HG03066 (cell line): Measurements from ENCODE around the gene RBM23.
"Not testable (repeated sequence)": the region's sequence is repeated elsewhere in the genome, so short reads cannot be mapped to it uniquely, and the experiment has no call there.

Experiments used
- ATAC-seq: cut with Tn5 transposase; IDR thresholded peaks from one replicate; pipeline ENCODE4 v1.9.1; 2021; ENCODE audit warnings: low read depth; ENCODE audit not compliant: unreplicated experiment

RBM23 gene

DNA sequence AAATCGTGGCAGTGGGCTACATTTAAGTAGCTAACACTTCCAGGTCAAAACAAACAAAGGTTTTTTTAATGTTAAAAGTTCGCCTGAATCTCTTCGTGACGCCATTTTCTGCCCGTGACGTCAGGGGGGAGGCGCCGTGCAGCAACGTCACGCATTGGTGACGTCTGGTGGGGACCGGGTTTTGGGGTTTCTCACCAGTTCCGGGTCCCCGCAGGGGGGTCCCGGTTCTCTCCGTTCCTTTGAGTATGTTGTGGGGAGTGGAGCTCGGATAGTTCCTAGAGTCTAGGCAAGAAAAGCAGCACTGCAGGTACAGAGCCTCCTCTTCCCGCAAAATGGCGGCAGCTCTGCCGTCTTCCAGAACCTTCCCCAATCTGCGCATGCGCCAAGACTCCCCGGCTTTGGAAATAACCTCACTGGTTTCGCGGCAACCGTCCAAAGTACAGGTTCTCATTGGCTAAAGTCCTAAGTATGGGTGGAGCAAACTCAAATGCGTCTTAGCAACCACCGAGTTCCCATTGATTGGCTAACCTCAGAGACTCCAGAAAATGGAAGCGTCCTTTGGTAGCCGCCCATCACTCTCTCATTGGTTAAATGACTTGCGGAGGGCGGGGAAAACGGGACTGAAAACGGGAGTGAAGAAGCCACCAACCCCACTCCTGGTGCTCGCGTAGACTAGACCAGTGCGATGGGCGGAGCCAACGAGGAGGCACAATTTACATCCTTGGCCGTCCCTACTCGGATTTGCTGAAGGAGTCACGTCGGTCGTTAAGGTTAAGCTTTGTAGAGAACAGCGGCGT, at the start of gene RBM23:
Gene RBM23 (minus strand): TSS at position 346 of the 797 bp plus-strand sequence.
- ATAC-seq: peak; percentile 95

DNA sequence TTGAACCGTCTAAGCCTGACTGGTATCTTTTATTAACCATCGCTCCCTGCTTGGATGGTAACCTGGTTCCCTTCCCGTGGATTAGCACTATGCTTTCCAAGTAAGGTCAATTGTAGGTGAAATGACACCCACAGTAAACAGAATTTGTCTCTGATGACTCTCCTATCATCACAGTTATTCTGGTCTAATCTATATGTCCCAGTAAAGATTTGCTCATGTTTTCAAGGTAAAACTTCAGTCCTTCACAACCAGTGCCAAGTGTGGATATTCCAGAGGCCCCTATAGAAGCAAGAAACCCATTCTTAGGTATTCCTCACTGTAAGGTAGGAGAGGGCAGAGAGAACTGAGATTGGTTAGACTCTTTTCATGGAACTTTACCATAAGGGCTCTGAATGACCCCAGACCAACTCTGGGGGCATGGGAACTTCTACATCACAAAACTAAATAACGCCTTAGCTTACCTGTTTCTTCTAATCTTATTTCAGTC, 47.9 kb upstream of the RBM23 start:
- ATAC-seq: no peak

DNA sequence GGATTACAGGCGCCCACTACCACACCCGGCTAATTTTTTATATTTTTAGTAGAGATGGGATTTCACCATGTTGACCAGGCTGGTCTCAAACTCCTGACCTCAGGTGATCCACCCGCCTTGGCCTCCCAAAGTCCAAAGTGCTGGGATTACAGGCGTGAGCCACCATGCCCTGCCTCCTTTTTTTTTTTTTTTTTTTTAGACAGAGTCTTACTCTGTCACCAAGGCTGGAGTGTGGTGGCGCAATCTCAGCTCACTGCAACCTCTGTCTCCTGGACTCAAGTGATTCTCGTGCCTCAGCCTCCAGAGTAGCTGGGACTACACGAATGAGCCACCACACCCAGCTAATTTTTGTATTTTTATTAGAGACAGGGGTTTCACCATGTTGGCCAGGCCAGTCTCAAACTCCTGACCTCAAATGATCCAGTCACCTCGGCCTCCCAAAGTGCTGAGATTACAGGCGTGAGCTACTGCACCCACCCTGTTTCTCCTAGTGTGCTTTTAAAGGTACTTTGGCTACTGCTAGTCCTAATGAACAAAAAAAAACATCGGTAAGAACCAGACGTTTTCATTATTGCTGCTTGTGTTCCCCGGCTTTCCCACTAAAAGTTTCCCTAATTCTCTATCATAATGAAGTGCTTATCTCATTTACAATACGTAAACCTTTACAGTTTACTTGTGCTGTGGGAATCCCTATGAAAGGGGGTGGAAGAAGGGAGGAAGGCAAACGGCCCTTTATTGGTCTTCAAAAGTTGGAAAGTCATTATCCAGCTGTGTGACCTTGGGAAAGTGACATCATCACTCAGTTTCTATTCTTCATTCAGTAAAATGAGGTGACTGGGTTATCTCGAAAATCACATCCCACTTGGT, 47.2 kb upstream of the RBM23 start:
- ATAC-seq: not testable (repeated sequence)

DNA sequence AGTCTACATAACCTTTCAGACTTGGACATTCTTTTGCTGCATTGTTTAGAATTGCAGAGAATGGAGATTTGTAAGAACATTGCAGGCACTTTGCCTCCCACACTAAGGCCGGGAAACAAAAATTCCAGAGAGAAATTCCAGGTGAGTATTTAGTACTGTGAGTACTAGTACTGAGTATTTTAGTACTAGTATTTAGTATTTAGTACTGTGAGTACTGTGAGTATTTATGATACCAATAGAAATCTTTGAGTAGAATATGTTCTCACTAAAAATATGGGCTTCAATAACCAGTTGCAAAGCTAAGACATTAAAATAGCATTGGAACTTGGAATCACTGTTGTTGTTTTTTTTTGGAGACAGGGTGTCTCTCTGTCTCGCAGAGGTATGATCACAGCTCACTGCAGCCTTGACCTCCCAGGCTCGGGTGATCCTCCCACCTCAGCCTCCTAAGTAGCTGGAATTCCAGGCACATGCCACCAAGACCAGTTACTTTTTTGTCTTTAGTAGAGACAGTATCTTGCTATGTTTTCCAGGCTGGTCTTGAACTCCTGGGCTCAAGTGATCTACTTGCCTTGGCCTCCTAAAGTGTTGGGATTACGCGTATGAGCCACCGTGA, 43.2 kb upstream of the RBM23 start:
- ATAC-seq: no peak

DNA sequence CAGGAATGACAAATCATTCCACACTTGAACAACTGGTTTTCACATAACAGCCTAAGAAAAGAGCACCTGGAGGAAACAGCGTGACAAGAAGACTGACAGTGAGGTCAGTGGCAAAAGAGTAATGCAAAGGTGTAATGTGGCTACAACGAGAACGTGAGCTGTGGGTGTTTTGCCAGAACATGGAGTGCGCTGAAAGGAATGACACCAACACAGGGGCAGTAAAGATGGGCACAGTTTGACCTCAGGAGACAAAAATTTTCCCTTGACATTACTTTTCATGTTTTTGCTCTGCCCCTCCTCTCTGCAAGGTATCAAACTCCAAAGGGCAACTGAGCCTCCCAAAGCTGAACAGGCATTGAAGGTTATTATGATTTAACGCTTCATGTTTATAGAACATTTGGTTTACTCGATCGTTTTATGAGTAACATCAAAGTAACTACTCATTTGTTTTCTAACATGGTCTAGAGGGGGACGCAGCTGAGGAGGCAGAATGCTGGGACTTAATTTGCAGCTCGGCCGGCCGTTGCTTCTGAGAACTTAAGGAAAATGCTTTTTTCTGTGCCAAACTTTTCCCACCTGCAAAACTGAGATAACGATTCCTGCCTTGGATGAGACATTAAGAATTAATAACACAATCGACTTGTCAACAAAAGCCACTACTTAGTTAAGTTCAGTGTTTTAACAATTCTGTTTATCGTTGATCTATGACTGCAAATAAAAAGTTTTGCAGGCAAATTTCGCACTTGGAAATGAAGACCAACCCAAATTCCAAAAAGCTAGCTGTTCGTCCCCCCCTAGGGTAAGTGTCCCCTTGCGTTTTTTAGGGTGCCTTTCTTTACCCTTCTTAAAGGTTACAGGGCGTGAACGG, 37.0 kb upstream of the RBM23 start:
- no peak for ATAC-seq

DNA sequence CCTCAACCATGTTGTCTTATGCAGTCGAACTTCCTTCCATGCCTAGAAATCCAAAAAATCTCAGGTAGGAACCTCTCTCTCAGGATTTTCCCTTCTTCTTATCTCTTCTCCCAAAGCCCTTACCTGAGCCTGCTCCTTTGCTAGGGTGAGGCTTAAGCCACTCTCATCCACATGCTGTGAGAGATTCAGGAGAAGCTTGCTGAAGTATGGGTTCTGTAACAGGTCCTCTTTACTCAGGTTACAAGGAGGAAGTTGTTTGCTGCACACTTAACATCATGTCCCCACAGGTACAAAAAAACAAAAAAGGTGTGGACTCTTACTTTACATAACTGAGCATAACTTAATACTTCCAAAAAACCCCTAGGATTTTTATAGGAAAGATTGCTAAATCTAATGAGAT, 33.5 kb upstream of the RBM23 start:
- ATAC-seq: no peak

DNA sequence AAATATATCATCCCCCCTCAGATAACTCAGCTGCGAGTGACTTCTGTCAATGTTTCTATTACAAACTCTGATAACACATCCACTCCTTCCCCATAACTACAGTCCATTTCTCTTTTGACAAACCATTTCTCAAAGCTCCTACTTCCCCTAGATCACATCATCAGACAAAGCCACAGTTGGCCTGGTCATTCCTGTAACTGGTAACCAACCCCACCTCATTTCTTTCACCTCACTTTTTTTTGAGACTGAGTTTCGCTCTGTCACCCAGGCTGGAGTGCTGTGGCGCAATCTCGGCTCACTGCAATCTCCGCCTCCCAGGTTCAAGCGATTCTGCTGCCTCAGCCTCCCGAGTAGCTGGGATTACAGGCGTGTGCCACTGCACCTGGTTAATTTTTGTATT, 32.8 kb upstream of the RBM23 start:
- not testable (repeated sequence) for ATAC-seq

DNA sequence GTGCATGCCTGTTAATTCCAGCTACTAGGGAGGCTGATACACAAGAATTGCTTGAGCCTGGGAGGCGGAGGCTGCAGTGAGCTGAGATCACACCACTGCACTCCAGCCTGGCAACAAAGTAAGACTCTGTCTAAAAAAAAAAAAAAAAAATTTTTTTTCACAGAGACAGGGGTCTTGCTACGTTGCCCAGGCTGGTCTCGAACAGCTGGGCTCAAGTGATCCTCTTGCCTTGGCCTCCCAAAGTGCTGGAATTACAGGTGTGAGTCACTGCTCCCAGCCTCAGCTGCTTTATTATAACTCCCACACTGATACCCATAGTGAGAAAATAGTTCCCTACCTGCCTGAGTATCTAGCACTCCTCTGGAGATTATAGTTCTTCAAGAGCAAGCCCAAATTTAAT, 26.7 kb upstream of the RBM23 start:
- ATAC-seq: no peak

DNA sequence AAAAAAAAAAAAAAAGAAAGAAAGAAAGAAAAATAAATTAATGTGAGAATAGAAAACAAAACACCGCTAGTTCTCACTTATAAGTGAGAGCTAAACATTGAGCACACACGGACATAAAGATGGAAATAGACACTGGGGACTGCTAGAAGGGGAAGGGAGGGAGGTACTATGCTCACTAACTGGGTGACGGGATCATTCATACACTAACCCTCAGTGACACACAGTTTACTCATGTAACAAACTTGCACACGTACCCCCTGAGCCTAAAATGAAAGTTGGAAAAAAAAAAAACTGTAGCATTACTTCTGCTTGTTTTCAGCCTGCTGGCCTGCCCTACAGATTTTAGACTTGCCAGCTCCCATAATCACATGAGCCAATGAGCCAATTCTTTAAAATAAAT, 20.7 kb upstream of the RBM23 start:
- no peak for ATAC-seq

DNA sequence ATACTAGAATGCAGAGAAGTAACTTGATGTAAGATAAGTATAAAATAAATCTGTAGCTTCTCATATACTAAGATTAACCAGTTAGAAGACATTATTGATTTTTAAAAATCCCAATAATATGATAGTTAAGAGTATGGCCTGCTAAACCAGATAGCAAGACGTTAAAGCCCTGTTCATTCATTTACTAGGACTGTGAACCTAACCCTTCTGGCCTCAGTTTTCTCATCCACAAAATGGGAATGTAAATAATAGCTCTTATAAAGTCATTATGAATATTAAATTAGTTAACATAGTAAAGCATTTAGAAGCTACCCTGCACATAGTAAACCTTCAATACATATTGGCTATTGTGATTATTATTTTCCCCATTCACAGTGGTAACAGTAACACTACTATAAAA, 16.2 kb upstream of the RBM23 start:
- no peak for ATAC-seq

DNA sequence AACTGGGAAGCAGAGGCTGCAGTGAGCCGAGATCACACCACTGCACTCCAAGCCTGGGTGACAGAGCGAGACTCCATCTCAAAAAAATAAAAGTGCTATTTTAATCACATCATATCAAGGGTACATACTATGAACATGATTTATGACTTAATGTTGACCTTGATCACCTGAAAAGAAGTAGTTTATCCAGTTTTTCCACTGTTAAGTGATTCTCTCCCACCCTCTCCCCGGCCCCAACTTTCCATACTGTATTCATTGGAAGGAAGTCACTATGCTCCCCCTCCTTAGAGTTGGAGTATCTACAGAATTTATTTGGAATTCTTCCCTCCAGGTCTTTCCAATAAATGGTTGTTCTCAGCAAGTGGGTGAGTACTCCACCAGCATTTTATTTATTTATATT, 13.2 kb upstream of the RBM23 start:
- no peak for ATAC-seq

DNA sequence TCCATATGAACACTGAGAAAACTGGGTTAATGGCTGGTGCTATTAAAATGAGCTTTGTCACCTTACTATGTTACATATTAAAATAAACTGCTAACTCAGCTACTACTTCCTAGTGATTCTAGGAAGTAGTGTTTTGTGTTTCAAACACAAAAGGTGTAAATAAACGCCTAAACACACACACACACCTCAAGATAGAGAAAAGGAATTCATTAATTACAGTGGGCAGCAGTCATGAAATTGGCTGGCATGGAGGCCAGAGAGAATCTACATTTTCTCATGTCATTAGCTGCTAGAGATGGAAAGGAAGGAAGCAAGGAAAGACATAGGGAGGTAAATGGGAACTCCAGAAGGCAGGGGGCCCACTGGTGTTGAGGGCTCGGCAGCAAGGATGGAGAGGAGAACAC, 11.0 kb upstream of the RBM23 start:
- ATAC-seq: no peak

DNA sequence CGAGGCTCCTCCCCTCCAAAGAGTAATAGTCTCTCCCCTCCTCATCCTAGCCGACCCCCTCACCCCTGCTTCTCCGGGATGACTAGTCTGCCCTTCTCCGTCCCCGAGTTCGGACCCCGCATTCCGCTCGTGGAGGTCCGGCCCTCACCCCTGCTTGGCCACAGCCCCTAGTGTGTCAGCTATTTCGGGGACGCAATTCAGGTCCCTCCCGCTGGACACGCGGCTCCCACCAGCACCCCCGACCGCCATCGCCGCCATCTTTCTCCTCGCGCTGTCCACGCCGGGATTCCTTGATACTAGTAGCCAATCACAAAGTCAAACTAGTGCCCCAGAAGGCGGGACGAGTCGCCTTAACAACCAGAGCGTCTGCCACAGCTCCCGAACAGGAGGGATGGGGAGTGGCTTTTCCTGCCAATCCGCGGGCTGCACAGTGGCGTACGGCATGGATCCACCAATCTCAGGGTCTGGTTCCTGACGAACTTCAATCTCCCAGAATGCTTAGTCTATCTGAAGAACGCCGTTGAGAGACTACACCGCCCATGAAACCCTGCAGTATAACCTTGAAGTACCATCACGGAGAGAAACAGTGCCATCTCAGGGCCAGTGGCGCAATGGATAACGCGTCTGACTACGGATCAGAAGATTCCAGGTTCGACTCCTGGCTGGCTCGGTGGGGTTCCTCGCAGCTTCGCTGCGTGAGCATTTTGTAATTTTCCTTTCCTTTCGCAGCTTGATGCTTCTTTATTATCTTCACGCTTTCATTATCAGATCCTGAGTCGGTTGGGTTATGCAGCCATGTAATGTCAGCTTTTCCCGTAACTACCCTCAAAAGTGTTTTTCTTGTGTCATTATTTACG, 10.4 kb upstream of the RBM23 start, which contains the start of gene PRMT5:
Gene PRMT5 (minus strand): TSS at position 273 of the 857 bp plus-strand sequence. CDS start 15 bp downstream, at position 258.
- peak; percentile 90 for ATAC-seq

DNA sequence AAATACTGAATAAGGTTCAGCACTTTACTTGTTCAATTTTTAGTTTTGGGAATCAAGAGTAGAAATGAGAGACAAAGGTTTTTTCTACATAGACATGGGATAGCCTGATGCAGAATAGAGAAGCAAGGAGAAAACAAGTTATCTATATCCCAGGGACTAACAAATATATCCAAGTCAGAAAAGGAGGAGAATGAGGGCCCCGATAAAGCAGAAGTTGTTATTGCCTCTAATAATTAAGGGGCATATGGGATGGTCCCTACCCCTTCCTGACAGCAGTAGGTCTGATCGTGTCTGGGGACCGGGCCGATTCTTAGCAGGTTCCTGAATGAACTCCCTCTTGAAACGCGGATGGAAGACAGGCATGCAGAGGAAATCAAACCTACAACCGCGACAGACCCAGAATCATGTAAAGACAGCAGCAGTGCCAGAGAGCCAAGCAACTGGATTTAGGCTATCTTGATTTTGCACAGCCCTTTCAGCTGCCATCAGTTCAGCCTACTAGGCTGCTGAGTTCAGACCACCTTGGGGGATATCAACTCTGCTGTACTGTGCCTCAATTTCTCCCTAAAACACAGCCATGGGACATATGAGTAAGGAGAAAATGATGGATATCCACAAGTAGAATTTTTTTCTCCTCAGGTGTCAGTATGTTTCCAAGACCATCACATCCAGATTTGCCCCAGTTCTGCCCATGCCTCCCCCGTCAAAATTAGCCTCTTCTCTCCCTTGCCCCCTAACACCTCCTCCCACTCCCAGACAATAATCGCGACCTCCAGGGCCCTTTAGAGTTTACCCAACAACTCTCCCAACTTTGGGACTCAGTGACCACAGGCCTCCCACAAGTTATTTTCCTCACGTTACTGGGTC, 9.5 kb upstream of the RBM23 start:
- ATAC-seq: no peak

DNA sequence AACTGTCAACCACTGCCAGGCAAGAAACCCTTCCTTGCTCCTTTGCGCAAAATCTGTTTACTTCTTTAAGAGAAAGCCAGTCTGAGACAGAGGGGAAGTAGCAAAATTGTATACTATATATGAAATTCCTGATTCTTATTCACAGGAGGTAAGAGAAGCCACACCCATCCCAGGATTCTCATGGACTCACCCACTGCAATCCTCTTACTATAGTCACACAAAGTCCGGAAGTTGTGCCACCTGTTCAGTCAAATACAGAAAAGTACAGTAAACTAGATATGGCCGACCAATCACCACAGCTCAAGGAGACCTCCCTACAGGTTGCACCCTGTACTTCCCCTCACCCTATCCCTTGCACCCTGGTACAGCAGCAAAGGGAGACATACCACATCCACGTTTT, 7.4 kb upstream of the RBM23 start:
- no peak for ATAC-seq

DNA sequence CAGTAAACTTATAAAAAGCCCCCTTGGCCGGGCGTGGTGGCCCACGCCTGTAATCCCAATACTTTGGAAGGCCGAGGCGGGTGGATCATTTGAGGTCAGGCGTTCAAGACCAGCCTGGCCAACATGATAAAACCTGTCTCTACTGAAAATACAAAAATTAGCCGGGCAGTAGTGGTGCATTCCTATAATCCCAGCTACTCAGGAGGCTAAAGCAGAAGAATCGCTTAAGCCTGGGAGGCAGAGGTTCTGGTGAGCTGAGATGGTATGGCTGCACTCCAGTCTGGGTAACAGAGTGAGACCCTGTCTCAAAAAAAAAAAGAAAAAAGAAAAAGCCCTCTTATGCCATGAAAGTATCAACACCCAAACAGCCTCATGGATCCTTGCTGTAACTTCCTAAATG, 6.6 kb upstream of the RBM23 start:
- ATAC-seq: no peak

DNA sequence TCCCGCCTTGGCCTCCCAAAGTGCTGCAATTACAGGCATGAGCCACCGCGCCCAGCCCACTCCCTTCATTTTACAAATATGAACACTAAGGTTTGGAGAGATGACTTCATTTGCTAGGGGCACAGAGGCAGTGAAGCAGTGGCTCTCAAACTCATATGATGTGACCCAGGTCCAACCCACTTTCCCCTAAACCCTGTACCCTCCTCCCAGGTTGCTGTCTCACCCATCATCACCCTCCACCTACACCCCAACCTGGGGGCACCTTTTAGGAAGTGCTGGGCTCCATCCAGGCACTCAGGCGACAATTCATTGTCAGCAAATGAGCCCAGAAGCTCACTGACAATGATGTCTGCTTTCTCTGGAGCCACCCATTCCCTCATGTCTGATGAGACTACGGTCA, 4.8 kb upstream of the RBM23 start:
- ATAC-seq: no peak

DNA sequence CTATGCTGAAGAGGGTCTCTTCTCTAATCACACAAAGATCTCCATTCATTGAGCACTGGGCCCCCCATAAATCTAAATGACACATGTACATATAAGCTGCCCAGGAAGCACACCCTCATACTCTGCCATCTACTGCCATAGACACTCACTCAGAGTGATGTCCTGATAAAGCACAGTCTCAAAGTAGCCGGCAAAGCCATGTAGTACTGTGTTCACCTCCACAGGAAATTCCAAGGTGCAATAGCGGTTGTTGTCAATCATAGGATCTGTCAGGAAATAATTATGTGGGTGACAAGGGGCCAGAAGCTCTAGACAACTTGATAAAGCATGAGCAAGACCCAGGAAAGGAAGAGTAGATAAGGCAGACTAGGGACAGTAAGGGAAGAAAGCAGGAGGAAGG, 3.3 kb upstream of the RBM23 start:
- no peak for ATAC-seq
